Right ventricle myocardium superior (tissue), 1 donor: ENCODE data around the gene SLC2A9. TPM values are rescaled to one million over a fixed set of nuclear protein-coding genes. Genes with fewer than 3 reads are reported as not detected.

ENCODE experiments used
- ATAC-seq: fragments of 200-7000 bp; cut with Tn5 transposase; one replicate; pipeline ENCODE4 v1.9.1; 2020; ENCODE audit warnings: mild to moderate bottlenecking; ENCODE audit not compliant: poor library complexity
- DNase-seq: peaks from one replicate; pipeline ENCODE4 v3.0.0-alpha.2; 2020
- intact Hi-C: fragments of 100-400 bp; cut with DNase I; formaldehyde crosslinking; loops from one replicate; pipeline ENCODE4 v1.11.2; 2022
- total RNA-seq: library from RNA; stranded (reverse); fragmentation: NEBNext Ultra II Directional; extraction: Animal tissue kit (Norgen Biotek cat#: 25700); gene quantifications from one replicate; pipeline ENCODE4 v1.2.1, GENCODE V29; 2021
- donor health status: DM: no; HTN: yes; CAD: no; lungs with severe emphysema.

SLC2A9 gene
- total RNA-seq, 1 donor from 2014 or later, result 8.8 TPM

DNA sequence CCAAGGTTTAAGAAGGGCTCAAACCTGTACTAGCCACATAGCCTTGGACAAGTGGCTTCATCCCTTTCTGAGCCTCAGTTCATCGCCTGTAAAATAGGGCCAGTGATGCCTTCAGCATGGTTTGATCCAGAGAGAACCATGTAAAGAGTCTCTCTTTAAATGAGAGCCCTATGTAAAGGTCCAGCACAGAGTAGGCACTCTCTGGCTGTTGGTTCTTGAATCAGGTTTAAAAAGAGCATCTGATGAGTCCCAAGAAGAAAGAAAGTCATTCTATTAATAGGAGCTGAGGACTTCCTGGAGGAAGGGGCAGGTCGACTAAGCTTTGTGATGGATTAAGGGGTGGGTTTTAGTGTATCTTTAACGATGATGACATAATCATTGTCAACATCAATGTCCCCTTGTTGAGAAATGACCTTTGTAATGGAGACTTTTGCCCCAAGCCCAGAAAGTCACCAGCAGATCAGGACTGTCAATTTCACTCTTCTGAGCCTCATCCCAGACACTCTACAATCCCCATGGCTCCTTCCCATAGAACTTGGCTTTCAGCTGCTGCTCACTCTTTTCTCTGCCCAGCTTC, 4.0 kb upstream of the SLC2A9 start:
- intact Hi-C loops, result no loop called here
- DNase-seq (no peak), ATAC-seq (no peak)

- DNase-seq (no peak), ATAC-seq (peak; percentile 12)
- intact Hi-C loops, result no loop called here
Observed at GRCh38 chr4:10024303-10024702, 3.0 kb upstream of the SLC2A9 start.

- intact Hi-C loops, result no loop called here
- DNase-seq (no peak), ATAC-seq (no peak)
Observed at GRCh38 chr4:10023806-10024205, 2.5 kb upstream of the SLC2A9 start.

DNA sequence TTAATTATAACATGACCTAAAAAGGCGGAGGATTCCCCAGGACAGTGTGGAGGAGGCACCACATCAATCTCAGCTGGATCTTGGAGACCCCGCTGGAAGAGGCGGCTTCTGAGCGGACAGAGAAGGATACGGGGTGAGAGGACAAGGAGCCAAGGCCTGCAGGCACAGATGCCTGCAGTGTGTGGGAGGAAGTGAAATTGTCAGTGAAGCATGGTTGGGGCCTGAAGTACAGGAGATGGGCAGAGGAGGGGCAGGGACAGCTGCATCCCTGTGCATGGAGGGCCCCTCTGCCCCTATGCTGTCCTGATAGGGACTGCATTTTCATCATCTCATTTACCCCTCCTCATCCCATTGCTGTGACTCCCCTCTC, 1.7 kb upstream of the SLC2A9 start:
- DNase-seq, result no peak
- intact Hi-C loops, result no loop called here
- ATAC-seq, result no peak

DNA sequence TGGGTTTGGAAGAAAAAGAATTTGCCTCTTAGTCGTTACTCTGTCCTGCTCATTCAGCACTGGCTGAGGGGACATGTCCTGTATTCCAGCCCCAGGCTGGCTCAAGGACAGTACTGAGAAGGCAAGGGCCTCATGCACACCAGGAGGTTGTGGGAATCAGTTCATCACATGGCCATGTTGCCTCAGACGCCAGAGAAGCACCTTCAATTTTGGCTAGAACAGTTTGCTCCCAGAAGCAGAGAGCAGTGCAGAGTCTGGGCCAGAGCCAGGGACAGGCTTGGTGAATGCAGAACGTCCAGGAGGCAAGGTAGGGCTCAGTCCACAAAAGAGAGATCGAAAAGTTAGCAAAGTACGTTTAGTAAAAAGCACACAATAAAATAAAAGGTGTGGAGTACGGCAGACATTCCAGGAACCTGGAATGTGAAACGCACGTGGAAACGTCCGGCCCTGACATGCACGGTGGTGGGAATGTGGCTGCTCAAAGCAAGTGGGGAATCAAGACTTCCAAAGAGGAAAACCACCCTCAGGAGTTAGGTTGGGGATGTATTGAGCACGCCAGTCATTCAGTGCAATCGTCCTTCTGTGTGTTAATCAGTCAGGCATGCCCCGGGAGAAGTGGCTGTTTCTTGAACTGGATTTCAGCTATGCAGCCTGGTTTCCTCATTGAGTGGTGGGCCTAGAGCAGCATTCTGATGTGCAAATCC, 1.2 kb upstream of the SLC2A9 start:
- ATAC-seq (peak; percentile 38), DNase-seq (peak; percentile 67)
- intact Hi-C loops, result no loop called here

DNA sequence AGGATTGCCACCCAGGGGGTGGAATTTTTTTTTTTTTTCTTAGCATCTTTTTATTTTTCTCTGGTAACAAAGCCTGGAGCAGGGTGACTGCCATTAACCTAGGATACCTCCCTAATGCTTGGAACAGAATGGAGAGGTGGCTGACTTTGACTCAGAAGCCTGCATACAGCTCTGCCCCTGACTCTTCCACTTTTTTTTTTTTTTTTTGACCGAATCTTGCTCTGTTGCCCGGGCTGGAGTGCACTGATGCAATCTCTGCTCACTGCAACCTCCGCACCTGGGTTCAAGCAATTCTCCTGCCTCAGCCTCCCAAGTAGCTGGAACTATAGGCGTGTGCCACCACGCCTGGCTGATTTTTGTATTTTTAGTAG, 341 bp upstream of the SLC2A9 start:
- intact Hi-C loops, result no loop called here
- ATAC-seq (no peak), DNase-seq (no peak)

GRCh38 chr4:10020106-10020505, 1.2 kb downstream of the SLC2A9 start:
- no peak for DNase-seq
- intact Hi-C loops, result no loop called here
- ATAC-seq, result no peak

DNA sequence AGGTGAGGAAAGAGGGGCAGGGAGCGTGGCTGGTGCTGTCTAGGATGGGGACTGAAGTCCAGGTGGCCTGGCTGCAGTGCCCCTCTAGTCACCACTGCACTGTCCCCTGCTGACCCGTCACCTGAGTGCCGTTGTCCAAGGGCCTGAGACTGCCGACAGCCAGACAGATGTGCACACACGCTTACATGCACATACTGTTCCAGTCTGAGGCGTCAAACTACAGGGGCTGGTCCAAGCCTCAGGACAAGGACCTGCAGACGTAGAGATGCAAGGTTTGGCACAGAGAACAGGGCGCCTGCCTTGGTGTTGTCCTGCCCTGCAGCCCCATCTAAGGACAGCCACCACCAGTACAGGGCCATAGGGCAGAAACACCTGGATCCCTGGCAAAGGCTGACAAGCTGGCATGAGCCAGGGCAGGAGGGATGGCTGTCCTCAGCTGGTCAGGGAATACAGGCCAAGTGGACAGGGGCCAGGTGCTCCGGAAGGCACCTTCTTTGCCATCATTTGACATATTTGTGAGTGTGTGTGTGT, 1.7 kb downstream of the SLC2A9 start:
- peak; percentile 30 for ATAC-seq
- intact Hi-C loops, result loop anchor here (2.0 to 10.0 kb wide), 3 partner anchors 43 to 315 kb away; no protein-coding TSS in a partner anchor
- DNase-seq, result peak; percentile 58

DNA sequence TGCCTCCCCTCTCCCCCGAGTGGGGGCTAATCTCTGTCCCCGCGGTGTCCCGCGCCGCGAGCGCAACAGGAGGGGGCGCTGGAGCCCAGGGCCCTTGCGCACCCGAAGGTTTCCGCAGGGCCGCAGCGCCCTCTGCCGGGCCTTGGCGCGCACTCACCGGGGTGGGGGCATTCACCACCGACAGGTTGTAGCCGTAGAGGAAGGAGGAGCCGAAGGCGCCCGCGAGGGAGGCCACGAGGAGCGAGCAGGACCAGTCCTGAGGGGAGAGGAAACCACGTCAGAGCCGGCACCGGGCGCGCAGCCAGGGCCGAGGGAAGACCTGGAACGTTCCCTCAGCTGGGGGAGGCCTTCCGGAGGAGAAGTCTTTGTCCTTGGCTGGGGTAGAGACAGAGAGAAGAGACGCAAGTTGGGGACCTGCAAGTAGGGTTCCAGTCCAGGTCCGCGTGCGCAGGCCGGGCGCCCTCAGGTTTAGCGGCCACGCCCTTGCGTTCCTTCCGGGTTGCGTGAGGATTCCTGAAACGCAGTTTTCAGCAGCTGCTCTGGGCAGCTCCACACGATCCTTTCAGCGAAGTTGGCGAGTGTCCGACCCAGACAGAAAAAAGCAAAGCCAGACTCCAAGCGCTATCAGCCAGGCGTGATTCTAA, 2.4 kb downstream of the SLC2A9 start:
- intact Hi-C loops, result loop anchor here (2.0 to 10.0 kb wide), 3 partner anchors 44 to 314 kb away; no protein-coding TSS in a partner anchor
- peak; percentile 93 for ATAC-seq
- peak; percentile 99 for DNase-seq

DNA sequence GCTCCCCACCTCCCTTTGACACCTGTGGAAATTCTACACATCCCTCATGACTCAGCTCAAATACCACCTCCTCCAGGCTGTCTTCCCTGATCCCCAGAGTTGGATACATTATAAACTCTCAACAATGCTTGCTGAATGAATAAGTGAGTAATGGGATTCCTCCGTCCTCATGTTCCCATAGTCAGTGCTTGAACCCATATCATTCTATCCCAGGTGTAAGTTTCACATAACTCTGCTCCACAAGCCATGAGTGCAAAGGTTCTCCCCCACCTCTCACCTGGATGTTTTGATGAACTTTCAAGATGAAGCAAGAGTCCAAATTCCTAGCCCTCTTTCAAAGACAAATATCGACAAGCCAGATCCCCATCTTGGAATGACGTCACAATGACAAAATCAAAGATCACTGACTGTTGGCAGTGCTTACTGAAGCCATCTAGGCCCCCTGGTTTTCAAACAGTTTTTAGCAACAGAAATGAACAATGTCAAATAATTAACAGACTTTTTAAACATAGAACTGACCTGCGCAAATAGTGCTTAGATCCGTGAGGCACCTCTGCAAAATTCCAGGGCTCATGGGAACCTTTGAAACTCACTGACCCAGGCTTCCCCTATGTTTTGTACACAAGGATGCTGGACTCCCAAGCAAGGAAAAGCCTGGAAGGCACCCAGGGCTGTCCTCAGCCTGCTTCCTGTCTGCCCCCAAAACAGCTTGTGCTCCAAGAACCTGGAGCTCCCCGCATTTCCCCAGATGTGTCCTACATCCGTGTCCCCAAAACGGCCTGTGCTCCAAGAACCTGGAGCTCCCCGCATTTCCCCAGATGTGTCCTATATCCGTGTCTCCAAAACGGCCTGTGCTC, 4.0 kb downstream of the SLC2A9 start:
- intact Hi-C loops, result loop anchor here (5.0 to 10.0 kb wide), 2 partner anchors 120 to 312 kb away; no protein-coding TSS in a partner anchor
- ATAC-seq, result no peak
- DNase-seq, result no peak

- intact Hi-C loops, result loop anchor here (5.0 to 10.0 kb wide), 2 partner anchors 119 to 311 kb away; no protein-coding TSS in a partner anchor
- ATAC-seq (no peak), DNase-seq (no peak)
Observed at GRCh38 chr4:10016169-10016568, 5.1 kb downstream of the SLC2A9 start.

GRCh38 chr4:10015140-10015753, 6.0 kb downstream of the SLC2A9 start:
- ATAC-seq, result no peak
- intact Hi-C loops, result loop anchor here (2.0 to 10.0 kb wide), 3 partner anchors 118 to 310 kb away; no protein-coding TSS in a partner anchor
- no peak for DNase-seq

DNA sequence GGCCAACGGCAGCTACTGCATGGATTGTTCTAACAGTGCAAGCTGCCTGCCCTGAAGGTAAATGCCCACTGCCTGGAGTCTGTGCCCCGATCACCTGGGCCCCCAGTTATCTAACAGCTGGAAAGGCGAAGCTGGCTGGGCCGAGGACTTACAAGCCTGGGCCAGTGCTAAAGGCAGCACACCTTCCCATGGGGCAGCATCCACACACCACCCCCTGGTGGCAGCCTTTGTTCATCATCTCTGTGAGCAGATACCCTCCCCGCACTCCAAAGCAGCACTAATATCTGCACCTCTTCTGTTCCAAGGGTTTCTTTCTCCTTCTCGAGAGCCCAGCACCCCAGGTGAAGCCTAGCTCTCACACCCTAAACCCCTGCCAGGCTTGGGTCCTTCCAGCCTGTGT, 7.6 kb downstream of the SLC2A9 start:
- ATAC-seq (peak; percentile 69), DNase-seq (peak; percentile 65)
- intact Hi-C loops, result loop anchor here (2.0 to 10.0 kb wide), 2 partner anchors 249 to 309 kb away; no protein-coding TSS in a partner anchor

DNA sequence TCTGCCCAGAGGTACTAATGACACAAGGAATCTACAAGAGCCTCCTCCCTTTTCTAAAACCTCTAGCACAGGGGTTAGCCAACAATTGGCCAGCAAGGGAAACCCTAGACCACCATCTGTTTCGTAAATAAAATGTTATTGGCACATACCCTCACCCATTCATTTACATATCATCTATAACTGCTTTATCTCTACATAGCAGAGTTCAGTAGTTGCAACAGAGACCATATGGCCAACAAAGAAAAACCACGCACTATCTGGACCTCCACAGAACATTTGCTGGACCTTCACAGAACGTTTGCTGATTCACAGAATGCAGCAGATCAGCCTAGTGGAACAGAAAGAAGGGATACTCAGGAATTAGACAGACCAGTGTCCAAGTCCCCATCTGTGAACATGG, 9.4 kb downstream of the SLC2A9 start:
- no peak for DNase-seq
- intact Hi-C loops, result loop anchor here (10.0 kb wide), 1 partner anchor 307 kb away; no protein-coding TSS in a partner anchor
- ATAC-seq, result no peak

DNA sequence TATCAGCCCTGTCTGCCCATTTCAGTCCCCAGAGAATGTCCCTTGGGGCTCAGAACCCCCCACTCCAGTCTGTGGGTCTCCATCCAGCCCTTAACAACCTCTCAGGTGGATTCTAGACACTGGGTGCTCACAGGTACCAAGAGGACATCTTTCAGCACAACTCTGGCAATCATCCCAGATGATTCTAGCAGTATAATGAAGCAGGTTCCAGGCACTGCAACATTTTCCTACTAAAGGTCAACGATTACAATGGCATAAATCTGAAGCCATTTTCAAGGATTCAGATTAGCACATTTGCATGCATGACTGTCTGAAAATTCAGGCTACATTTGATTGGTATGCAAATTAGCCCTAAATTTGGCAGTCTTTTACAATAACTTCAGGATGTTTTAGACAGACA, 10.0 kb downstream of the SLC2A9 start:
- ATAC-seq, result no peak
- intact Hi-C loops, result loop anchor here (10.0 kb wide), 1 partner anchor 306 kb away; no protein-coding TSS in a partner anchor
- DNase-seq, result no peak

DNA sequence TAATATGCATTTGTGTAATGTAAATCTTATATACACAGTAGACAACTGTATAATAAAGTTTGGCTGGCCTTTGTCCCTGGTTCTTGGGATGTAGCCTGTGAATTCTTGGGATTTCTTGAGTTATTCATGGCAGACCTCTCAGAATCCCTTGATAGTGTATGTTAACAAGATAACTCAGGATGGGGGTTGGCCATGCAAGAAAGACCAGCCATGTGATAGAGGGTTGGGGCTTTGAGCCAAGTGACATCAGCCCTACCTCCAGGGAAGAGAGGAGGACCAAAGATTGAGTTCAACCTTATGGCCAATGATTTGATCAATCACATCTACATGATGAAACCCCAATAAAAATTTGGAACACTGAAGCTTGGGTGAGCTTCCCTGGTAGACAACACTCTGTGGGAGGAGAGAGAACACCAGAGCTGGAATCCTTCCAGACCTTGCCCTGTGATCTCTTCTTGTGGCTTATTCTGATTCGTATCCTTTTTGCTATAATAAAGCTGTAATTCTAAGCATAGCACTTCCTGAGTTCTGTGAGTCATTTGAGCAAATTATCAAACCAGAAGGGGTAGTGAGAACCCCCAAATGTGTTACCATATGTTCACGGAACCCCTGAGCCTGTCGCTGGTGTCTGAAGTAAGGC, 11.3 kb downstream of the SLC2A9 start:
- DNase-seq (no peak), ATAC-seq (no peak)
- intact Hi-C loops, result loop anchor here (10.0 kb wide), 1 partner anchor 305 kb away; no protein-coding TSS in a partner anchor

GRCh38 chr4:10008609-10009005, 12.7 kb downstream of the SLC2A9 start:
- ATAC-seq, result no peak
- no peak for DNase-seq
- intact Hi-C loops, result no loop called here
